NCI-H69 (cell line): ENCODE data around the gene FAM229A.
A peak's percentile ranks its signal among the peaks of the same experiment; 100 is the strongest.

Experiments
- DNase-seq: peaks from one replicate; lab custom pipeline; 2025; lab: John Stamatoyannopoulos, UW

The FAM229A gene

DNA sequence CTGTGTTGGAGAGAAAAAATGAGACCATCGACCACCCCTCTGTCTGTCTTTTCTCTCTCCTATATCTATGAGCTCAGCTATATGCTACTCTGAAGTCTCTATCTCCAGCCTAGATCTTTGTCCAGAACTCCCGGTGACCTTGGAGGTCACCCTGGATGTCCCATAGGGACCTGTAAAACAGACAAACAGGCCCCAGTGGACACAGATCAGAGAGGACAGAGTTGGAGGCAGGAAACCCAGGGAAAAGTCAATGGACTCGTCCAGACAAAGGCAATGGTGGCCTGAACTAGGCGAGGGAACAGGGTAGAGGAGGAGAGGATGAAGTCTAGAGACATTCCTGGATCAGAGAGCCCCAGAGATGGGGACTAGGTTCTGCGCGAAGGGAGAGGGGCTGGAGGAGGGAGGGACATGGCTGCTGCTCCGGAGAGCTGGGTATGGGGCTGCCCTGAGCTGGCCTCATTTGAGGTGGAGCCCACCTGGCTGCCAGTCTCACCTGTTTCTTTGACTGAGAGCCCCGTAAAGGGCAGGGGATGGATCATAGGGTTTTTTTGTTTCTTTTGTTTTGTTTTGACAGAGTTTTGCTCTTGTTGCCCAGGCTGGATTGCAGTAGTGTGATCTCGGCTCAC is 15.6 kb downstream of the FAM229A start:
- DNase-seq: no peak

DNA sequence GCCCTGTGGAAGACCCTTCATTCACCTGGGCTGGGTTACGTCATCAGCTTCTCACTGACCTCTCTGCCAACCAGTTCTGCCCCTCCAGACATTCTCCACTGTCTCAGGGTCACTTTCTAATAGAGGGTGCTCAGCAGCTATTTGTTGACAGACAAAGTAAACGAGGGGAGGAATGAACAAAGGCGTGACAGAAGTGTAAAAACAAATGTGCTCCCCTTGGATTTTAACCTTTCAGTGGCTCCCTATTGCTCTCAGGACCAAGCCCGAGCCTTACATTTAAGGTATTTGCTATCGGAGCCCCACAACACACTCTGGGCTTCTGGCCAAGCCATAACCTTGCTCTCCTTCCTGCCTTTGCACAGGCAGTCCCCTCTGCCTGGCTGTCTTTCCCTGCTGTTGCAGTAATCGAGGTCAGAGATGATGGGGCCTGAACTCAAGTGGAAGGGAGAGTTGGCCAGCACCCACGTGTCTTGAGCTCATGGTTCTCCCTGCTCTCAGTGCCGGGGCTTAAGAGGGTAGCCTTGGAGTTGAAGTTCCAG is 16.9 kb downstream of the FAM229A start:
- DNase-seq: peak; percentile 31

DNA sequence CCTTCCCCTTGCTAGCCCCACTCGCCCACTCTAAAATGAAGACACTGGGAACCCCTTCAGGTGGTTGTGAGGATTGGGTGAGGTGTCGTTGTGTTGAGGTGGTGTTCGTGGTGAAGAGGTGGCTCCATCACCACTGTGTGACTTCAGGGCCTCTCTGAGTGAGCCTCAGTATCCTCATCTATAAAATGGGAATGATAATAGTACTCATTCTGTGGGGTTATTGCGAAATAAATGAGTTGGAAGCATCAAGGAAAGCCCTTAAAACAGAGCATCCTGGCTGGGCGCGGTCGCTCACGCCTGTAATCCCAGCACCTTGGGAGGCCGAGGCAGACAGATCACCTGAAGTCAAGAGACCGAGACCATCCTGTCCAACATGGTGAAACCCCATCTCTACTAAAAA is 19.6 kb downstream of the FAM229A start:
- no peak for DNase-seq

DNA sequence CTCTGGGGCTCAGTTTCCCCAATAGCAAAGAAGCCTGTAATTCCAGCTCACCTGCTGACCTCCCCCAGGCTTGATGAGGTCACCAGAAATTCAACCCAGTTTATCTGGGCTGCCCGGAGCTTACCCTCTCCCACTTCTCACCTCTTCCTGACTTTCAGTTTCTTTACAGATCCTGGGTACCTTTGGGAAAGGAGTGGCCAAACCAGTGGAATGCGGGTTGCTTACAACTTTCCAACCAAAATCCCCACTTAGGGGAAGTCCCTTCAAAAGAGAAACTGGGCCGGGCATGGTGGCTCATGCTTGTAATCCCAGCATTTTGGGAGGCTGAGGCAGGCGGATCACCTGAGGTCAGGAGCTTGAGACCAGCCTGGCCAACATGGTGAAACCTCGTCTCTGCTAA is 20.3 kb downstream of the FAM229A start:
- no peak for DNase-seq

DNA sequence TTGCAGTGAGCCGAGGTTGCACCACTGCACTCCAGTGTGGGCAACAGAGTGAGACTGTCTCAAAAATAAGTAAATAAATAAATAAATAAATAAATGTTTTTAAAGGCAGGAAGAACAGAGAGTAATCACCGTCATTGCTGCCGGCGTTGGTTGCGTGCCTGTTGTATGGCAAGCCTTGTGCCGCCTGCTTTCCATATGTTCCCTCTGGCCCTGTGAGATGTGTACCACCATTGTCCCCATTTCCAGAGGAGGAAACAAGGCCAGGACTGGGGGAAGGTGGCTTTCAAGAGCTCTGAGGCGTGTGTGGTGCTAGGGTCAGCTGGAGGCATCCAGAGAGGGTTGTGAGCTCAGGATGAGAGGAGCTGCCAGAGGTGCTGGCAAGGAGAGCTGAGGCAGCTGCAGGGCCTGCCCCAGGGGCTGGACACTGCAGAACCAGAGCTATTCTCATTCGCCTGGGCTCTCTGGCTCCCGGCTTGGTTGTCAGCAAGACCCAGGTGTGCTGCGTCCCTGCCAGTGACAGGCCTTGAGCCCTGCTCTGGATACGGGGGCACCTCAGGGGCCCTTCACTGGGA is 21.0 kb downstream of the FAM229A start:
- DNase-seq: no peak

DNA sequence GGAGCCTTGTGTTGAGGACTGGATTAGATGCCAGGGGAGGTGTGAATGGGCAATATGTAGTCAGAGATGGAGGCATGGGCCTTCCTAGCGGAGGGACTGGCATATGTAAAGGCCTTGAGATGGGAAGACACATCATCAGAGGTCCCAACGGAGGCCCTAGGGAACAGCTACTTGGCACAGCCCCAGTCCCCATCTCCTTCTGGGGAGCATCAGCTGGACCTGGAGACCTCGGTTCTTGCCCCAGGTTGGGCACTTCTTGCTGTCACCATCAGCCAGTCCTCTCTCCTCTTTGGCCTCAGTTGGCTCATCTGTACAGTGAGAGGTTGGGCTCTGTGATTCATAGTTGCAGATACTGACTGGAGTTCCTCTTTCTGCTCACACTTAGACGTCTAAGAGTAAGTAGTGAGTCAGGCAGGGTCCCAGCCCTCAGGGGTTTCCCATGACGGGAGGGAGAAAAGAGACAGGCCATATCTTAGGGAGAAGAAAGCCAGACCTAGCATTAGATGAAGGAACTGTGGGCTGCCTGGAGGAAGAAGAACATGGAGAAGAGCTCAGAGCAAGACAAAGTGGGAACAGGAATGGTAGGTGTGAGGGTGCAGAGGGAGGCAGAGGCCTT is 22.8 kb downstream of the FAM229A start:
- DNase-seq: no peak

DNA sequence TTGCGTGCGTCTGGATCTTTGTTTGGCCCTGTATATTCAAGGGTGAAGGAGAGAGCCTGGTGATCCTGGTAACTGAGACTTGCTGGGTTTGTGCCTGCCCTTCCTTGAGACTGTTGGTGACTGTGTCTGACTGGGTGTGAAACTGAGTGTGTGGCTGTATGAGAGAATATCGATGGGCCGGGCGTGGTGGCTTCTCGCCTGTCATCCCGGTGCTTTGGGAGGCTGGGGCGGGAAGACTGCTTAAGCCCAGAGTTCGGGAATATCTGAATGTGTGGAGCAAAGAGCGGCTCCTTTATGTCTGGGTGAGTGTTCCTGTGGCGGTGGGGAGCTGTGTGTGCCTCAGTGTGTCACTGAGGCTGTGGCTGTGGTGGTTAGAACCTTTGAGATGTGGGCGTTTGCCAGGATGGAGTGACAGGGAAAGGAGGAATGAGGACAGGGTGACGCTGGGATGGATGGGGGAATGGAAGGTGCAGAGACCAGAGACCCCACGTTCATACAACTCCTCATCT is 23.6 kb downstream of the FAM229A start:
- no peak for DNase-seq

DNA sequence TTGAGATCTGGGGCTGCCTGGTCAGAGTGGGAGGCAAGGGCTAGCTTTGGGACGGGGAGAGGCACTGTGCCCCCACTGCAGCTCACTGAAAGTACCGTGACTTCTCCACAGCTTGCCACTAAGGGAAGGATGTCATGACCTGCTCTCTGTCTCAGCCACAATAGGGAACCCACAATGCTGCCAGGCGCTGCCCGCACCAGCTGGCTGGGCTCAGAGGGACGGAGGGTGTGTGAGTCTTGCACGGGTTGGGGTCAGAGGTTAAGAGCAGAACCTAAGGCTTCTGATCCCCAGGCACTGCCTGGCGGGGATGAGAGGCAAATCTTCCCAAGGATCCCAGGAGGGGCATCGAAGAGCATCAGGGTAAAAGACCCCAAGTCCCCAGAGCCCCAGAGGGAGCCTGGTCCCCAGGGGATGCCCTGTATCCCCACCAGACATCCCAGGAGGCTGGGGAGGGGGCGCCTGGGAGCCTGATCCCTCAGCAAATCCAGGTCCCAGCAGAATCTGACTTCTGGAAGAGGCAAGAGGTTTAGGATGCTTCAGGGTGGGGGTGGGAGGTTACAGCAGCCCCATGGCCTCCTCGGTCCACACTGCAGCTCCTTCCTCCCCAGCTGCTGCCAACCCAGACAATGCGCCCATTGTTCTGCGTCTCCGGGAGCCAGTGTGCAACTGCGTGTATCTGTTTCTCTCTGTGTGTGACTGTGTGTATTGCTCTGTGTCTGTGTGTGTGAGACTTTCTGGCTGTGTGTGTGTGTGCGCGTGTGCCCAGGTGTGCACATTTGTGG is 24.2 kb downstream of the FAM229A start:
- peak; percentile 27 for DNase-seq

DNA sequence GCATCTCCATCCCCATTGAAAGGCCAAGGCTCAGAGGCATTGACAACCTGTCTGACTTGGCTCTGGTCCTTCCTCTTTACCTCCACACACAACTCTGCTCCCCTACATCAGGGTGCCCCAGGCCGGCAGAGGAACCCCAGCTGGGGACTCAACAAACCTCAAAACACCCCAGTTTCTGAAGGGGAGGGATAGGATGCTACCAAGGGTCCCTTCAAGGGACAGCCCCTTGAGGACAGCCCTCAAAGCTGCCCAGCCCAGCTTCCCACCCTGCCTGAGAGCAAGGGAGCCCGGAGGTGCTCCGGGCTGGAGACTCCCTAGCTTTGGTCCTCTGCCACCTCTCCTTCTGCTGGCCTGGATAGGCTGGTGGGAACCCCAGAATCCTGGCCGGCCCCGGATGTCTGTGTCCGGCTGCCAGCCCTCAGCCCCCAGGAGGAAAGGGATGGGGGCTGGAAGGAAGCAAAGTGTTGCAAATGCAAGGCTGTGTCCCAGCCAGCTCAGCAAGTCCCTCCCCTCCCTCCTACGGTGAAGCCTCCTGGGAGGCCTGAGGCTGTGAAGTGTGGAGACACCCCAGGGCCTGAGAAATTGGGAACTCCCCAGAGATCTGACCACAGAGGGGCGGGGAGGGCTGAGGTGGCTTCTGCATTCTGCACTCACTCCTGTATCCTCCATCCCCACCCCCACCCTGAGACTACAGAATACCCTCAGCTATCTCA is 25.2 kb downstream of the FAM229A start:
- DNase-seq: peak; percentile 6

DNA sequence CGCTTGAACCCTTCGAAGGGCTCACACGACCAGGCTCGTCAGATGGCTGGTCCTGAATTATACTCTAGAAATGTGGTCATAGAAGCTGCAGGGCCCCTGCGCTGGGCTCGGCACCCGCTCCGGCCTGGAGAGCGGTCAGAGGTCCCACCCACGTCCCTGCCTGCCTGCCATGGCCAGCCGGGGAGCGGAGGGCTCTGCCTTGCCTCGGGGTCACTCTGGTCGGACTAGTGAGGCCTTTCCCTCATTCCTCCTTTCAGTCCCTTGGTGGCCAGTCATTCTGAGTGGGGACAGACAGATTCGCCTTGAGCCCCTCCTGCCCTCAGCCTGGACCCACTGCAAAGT is 25.7 kb downstream of the FAM229A start:
- DNase-seq: no peak

DNA sequence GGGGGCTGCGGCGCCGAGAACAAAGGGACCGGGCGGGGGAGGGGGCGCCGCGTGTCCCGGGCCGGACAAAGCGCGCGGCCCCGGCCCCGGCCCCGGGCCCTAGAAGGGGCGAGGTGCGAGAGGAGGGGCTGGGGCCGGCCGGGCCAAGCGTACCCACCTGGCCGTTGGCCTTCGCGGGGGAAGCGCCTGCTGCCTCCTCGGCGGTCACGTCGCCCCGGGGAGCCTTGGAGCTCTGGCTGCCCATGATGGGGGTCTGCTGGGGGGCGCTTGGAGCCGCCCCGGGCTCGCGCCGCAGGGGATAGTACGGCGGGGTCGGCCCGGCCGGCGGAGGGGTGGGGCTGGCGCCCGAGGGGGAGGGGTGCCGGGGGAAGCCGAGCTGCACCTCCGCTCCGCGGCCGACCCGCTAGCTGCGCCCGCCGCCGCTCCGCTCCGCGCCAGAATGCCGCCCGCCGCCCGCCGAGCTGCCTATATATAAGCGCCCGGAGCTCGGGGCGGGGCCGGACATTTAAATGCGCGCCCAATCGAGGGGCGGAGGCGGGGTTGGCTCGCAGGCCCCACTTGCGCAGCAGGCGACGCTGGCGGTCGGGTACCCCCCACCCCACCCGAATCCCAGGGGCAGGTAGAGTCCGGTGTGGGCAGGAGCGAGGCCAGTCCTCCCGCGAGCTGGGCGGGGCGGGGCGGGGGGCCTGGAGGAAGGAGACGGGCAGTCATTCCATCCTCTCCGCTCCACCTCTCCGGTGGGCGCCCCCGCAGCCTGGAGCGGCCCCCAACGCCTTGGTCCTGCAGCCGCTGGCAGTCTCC is 26.3 kb downstream of the FAM229A start, which contains the start of gene MARCKSL1:
Gene MARCKSL1, minus strand, starts transcription at position 444 of the 801 bp plus-strand sequence. Its CDS starts 200 bp downstream, at position 244.
- DNase-seq: peak; percentile 82

DNA sequence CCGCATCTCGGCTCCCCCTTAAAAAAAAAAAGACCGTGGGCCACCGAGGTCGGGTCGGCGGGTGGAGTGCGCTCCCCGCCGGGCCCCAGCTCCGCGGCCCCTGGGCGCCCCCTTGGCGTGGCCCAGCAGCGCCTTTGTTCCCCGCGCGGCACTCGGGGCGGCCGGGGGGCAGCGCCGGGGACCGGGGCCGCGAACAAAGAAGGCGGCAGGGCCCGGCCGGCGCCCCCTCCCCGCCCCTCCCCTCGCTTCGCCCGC is 26.8 kb downstream of the FAM229A start:
- no peak for DNase-seq

DNA sequence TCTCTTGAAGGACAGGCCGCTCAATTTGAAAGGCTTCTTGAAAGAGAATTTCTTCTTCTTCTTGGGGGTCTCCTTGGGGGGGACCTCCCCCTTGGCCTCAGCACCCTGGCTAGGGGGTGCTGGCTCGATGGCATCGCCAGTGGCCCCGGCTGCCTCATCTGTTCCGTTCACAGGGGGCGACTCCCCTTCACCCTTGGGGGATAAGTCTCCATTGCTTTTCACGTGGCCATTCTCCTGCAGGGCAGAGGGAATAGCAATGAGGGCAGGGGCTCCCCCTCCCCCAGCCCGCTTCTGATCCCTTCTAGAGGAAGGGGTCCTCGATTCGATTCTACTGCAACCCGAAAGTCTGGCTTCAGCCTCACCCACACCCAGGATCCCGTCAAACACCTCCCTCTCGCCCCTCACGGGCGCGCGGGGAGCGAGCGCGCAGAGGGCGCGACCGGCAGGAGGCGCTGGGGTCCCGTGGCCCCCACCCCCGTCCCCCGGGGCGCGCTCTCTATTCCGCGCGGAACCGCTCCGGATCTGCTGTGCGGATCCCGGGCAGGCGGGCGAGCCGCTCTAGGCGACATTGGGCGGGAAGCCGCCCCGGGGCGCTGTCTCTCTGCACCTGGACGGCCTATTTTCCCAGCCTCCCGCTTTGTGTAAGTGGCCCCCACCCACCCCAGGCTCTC is 27.3 kb downstream of the FAM229A start:
- DNase-seq: peak; percentile 69

DNA sequence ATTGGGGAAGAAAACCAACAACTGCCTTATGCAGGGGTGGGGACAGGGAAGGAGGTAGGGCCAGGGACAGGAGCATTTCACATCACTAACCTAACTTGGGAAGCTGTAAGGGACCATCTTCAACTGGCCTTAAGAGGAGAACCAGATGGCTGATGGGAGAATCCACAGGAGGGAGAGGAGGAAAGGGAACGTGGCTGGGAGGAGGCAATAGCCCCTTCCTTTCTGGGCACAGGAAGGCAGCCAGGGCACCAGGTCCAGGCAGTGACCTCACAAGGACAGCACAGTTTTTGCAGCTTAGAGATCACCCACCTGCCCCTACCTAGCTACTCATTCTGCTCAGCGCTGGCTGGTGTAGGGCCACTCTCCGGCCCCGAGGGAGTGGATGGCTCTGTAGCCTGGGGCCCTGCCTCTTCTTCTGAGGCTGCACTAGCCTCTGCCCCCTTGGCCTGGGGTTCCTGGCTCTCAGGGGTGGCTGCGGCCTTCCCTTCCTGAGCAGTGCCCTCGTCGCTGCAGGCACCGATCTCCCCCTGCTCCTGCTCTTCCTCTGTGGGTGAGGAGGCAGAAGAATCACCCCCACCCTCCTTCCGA is 27.9 kb downstream of the FAM229A start:
- DNase-seq: peak; percentile 42

DNA sequence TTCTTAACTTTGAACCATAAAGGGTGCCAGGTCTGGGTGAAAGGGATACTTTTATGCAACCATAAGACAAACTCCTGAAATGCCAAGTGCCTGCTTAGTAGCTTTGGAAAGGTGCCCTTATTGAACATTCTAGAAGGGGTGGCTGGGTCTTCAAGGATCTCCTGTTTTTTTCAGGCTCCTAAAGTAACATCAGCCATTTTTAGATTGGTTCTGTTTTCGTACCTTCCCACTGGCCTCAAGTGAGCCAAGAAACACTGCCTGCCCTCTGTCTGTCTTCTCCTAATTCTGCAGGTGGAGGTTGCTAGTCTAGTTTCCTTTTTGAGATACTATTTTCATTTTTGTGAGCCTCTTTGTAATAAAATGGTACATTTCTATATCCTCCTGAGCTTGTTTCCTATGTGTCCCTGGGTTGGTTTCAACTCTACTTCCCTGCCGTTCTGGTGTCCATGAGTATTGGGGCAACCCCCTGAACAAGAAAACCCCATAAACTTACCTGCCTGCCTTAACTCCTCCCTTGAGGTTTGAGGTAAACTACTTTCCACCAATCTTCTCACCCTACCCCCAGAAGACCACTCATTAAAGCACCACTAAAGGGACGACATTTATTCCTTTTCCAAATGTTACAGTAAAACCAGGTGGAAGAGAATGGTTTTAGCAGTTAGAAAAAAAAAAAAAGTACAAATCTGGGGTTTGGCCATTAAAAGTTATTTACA is 28.9 kb downstream of the FAM229A start:
- DNase-seq: no peak

DNA sequence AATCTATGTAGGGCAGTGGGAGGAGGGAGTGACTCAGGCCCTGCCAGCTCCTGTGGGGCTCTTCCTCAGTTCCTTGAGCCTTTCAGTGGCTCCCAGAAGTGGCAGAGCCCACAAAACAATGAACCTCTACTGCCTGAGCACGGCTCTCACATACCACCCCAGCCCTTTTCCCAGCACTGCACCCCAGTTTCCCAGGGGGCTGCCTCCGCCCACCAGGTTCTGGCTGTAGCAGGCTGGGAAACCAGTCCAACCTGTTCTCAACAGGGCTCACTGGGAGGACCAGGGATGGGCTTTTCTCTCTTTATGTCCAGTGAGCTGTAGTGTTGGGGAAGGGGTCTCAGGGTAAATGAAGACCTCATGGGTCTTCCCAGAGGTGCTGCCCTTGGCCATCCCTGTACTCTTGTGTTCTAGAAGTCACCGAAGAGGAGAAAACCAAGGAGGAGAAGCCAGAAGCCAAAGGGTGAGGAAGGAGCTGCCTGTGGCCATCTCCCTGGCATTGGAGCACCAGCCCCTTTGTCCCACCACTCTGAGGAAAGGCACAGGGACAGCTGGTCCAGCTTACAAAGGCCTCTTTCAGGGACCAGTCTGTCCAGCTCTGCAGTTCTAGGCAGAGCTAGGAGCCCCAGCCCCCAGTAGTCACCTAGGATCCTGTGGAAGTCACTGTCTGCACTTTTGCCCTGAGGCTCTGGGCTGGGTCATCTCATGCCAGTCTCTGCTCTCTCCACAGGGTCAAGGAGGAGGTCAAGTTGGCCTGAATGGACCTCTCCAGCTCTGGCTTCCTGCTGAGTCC is 29.8 kb downstream of the FAM229A start:
- no peak for DNase-seq

DNA sequence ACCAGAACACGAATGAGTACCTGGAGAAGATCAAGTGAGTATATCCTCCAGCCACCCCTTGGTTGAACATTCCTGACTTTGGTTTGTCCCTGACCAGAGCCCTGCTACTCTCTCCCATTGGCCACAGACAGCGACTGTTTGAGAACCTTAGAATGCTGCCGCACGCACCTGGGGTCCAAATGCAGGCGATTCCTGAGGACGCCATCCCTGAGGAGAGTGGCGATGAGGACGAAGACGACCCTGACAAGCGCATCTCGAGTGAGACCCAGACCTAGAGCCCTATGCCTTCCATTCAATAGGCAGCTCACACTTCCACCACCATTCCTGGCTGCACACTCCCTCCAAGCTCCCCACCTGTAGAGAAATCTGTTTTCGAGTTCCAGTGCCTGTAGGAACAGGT is 30.7 kb downstream of the FAM229A start:
- no peak for DNase-seq

DNA sequence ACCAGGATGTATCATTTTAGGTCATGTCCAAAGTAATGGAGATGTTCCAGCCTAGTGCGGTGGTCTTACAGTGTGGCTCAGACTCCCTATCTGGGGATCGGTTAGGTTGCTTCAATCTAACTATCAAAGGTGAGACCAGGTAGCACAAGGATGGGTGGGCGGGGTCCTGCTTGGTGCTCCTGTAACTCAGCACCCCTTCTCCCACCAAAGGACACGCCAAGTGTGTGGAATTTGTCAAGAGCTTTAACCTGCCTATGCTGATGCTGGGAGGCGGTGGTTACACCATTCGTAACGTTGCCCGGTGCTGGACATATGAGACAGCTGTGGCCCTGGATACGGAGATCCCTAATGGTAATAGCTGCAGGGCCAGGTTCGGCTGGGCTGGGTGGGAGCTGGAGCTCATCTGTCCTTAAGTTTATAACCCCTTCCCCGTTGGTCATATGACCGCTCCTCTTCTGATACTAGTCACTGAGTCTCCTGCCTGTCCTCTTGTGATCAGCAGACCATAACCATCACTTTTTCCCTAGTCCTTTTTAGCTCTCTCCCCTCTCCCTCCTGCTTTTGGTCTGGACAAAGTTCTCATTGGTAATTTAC is 31.6 kb downstream of the FAM229A start:
- no peak for DNase-seq
